ENCODE data around the gene TNS3.

- TF ChIP-seq EZH2 (IDR thresholded peaks at IDR 0.05; ENCODE audit: borderline replicate concordance, control insufficient read depth, low read depth, low read length) (no peak), REST (IDR thresholded peaks at IDR 0.05; ENCODE audit: low read depth, low read length) (no peak), ELK1 (IDR thresholded peaks at IDR 0.05; ENCODE audit: low read depth, low read length) (no peak), POLR2A (IDR thresholded peaks at IDR 0.05; ENCODE audit: low read depth, low read length) (no peak), CTCF (IDR thresholded peaks at IDR 0.05 in 2 of 3, conservative IDR thresholded peaks at IDR 0.05 in 1 of 3; ENCODE audit: control insufficient read depth in 2 of 3, extremely low read depth in 1 of 3, insufficient read depth in 1 of 3, low read depth in 3 of 3, low read length in 3 of 3) (no peak), MXI1 (IDR thresholded peaks at IDR 0.05; ENCODE audit: low read depth, low read length) (no peak), E2F8 (IDR thresholded peaks at IDR 0.05; ENCODE audit: low read depth, partially characterized antibody) (no peak), CREM (IDR thresholded peaks at IDR 0.05; ENCODE audit: low read depth) (no peak), GABPA (IDR thresholded peaks at IDR 0.05; ENCODE audit: low read depth) (no peak), USF2 (IDR thresholded peaks at IDR 0.05; ENCODE audit: borderline replicate concordance, low read depth, low read length) (no peak), SPI1 (IDR thresholded peaks at IDR 0.05; ENCODE audit: borderline replicate concordance, insufficient read depth, low read depth, low read length) (no peak), FOS (IDR thresholded peaks at IDR 0.05; ENCODE audit: borderline replicate concordance, extremely low read depth, insufficient read length) (no peak), ZSCAN29 (IDR thresholded peaks at IDR 0.05) (no peak)
Measured at GRCh38 chr7:47405286-47405904, 176.5 kb downstream of the TNS3 start.

Measured in GM12878 (cell line).